Testis (tissue), 3 donors: ENCODE data around the gene FAM193A. TPM values are rescaled to one million over a fixed set of nuclear protein-coding genes. Genes with fewer than 3 reads are reported as not detected.
A peak's percentile ranks its signal among the peaks of the same experiment; 100 is the strongest.
"Not testable (repeated sequence)": the region's sequence is repeated elsewhere in the genome, so short reads cannot be mapped to it uniquely, and the experiment has no call there.

Experiments
- DNase-seq: peaks from one replicate; pipeline ENCODE4 v3.0.0-alpha.2; 2019
- H3K27ac ChIP-seq, 2 donors: fragments of 200-600 bp; sonication (generic); one replicate each; pipeline ENCODE4 v1.5.1; 2019
- H3K27me3 ChIP-seq: fragments of 200-600 bp; sonication (generic); one replicate; pipeline ENCODE4 v1.5.1; 2019
- H3K36me3 ChIP-seq: fragments of 200-600 bp; sonication (generic); one replicate; pipeline ENCODE4 v1.5.1; 2017; ENCODE audit warnings: low read depth; ENCODE audit errors: missing control alignments
- H3K4me1 ChIP-seq: fragments of 200-600 bp; sonication (generic); one replicate; pipeline ENCODE4 v1.5.1; 2019
- H3K4me3 ChIP-seq, 2 donors: fragments of 200-600 bp; sonication (generic); one replicate each; pipeline ENCODE4 v1.5.1; 2017 to 2019
- H3K9me3 ChIP-seq: fragments of 200-600 bp; sonication (generic); one replicate; pipeline ENCODE4 v1.5.1; 2017
- POLR2A ChIP-seq: fragments of 450-650 bp; IDR thresholded peaks from one replicate; pipeline ENCODE4 v1.6.1; 2017; ENCODE audit warnings: antibody characterized with exemption, mild to moderate bottlenecking, moderate library complexity
- WGBS, 2 donors: methylation state at CpG; one replicate each; pipeline ENCODE4 v1.1.5; 2018; 5-methylcytosine and 5-hydroxymethylcytosine counted together
- intact Hi-C: fragments of 100-400 bp; cut with DNase I; formaldehyde crosslinking; loops from one replicate; pipeline ENCODE4 v1.15.1; 2023; ENCODE audit warnings: low total_unique reads
- polyA plus RNA-seq: library from polyadenylated mRNA; stranded (reverse); fragments of 350-450 nt; fragmentation: Illumina TruSeq; extraction: RNeasy Lipid Tissue Mini Kit (QIAGEN cat#74804); gene quantifications from one replicate; pipeline ENCODE4 v1.2.3, GENCODE V29; 2014; ENCODE audit warnings: low read depth, low replicate concordance; ENCODE audit not compliant: insufficient read depth
- total RNA-seq, 2 donors: library from RNA; depleted of rRNA; stranded (reverse); fragments of >200 nt; gene quantifications; one replicate each; pipeline ENCODE4 v1.2.3, GENCODE V29; 2016
- TF ChIP-seq, protein P1 (sequence below), 3 experiments: fragments of 450-650 bp in 2 of 3; fragments of 200-600 bp in 1 of 3; sonication (generic) in 1 of 3; IDR thresholded peaks; one replicate each; pipeline ENCODE4 v1.5.1; 2016 to 2019; ENCODE audit warnings: antibody characterized with exemption in 3 of 3, mild to moderate bottlenecking in 2 of 3, moderate library complexity in 1 of 3

The FAM193A gene
- total and polyA plus RNA-seq, 3 donors from 2014 or later = 50.4 to 92.4 (median 78.7) TPM

DNA sequence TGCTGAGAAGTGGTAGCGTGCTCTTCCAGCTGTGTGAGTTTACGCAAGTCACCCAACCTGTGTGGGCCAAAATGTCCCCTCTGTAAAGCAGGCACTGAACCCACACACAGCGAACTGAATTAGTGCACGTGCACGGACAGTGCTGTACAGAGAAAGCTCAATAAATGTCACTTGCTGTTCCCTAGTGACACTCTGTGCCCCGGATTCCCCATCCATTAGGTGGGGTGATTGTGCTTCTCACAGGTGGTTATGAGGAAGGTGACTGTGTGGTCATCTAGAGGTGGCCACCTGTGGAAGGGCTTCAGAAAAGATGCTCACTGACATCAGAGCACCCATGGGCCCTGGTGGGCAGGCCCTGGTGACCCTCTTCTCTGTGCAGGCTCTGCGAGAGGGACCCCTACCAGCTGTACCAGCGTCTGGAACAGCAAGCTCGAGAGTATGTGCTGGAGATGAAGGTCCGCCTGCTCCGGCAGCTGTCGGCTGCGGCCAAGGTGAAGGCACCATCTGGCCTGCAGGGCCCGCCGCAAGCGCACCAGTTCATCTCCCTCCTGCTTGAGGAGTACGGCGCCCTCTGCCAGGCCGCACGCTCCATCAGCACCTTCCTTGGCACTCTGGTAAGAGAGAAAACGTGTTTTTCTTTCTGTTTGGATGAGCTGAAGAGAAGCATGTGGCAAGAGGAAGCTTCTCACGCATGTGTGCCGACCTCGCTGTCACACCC is 94.3 kb downstream of the FAM193A start:
- H3K36me3 ChIP-seq = no peaks in the 10 kb centered on the region
- no peak overlapping the region for H3K27ac ChIP-seq
- no peaks in the 10 kb centered on the region for H3K9me3 ChIP-seq
- WGBS, 2 donors = 89 to 90% methylated on average over 11 to 24 of the region's 24 CpGs
- H3K4me3 ChIP-seq = no peak overlapping the region
- intact Hi-C loops = no loop called here
- peaks cover 5% of the 10 kb centered on the region for H3K4me1 ChIP-seq
- DNase-seq = no peak
- H3K27me3 ChIP-seq = no peaks in the 10 kb centered on the region
- TF ChIP-seq POLR2A = no peak
- TF ChIP-seq, protein P1, sequence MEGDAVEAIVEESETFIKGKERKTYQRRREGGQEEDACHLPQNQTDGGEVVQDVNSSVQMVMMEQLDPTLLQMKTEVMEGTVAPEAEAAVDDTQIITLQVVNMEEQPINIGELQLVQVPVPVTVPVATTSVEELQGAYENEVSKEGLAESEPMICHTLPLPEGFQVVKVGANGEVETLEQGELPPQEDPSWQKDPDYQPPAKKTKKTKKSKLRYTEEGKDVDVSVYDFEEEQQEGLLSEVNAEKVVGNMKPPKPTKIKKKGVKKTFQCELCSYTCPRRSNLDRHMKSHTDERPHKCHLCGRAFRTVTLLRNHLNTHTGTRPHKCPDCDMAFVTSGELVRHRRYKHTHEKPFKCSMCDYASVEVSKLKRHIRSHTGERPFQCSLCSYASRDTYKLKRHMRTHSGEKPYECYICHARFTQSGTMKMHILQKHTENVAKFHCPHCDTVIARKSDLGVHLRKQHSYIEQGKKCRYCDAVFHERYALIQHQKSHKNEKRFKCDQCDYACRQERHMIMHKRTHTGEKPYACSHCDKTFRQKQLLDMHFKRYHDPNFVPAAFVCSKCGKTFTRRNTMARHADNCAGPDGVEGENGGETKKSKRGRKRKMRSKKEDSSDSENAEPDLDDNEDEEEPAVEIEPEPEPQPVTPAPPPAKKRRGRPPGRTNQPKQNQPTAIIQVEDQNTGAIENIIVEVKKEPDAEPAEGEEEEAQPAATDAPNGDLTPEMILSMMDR (IDR thresholded peaks at IDR 0.05) = no peak

DNA sequence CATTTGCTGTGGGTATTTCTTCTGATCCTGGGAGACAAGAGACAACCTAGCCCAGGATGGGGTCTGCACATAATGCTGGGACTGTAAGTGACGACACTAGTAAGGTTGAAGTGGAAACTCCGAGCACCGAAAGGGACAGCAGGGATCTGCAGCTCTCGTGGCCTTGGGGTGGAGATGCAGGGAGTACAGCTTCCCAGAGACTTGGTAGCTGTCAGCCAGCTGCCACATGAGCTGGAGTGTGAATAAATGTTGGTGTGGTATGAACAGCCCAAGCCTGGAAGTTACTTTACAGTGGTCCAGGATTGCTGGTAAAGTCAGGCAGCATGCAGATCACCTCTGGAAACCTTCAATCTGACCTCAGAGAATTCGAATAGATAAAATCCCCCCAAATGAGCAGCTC is 97.6 kb downstream of the FAM193A start:
- Histone ChIP-seq H3K9me3 (no peaks in the 10 kb centered on the region), H3K36me3 (no peaks in the 10 kb centered on the region), H3K27ac (no peak overlapping the region), H3K4me1 (peaks cover 5% of the 10 kb centered on the region), H3K27me3 (no peaks in the 10 kb centered on the region), H3K4me3 (no peak overlapping the region)
- intact Hi-C loops = no loop called here
- peak; percentile 55 for DNase-seq
- TF ChIP-seq POLR2A = no peak
- TF ChIP-seq, protein P1 (IDR thresholded peaks at IDR 0.05) = no peak
- 53 to 70% methylated on average over 5 of the region's 5 CpGs for WGBS, 2 donors

DNA sequence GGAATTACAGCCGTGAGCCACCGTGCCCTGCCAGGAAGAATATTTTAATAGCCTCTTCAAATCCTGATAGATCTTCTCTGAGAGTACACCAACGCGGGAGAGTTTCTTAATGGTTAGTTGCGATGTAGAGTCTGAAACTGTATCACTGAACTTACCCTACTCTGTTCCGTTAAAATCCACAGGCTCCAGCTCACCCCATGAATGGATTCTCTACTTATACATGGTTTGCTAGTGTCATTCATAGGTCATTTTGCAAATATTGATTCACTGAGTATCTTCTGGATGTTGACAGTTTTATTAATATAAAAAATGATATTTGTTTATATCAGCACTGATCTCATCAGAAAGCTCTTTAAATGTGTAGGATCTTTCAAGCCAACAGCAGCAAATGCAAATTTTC is 99.9 kb downstream of the FAM193A start:
- H3K27ac ChIP-seq = no peak overlapping the region
- H3K36me3 ChIP-seq = no peaks in the 10 kb centered on the region
- no peak for DNase-seq
- no peaks in the 10 kb centered on the region for H3K27me3 ChIP-seq
- WGBS, 2 donors = 91 to 96% methylated on average over 6 of the region's 6 CpGs
- H3K9me3 ChIP-seq = no peaks in the 10 kb centered on the region
- peaks cover 5% of the 10 kb centered on the region for H3K4me1 ChIP-seq
- intact Hi-C loops = no loop called here
- H3K4me3 ChIP-seq = no peak overlapping the region
- no peak for TF ChIP-seq POLR2A
- TF ChIP-seq, protein P1 (IDR thresholded peaks at IDR 0.05) = no peak

DNA sequence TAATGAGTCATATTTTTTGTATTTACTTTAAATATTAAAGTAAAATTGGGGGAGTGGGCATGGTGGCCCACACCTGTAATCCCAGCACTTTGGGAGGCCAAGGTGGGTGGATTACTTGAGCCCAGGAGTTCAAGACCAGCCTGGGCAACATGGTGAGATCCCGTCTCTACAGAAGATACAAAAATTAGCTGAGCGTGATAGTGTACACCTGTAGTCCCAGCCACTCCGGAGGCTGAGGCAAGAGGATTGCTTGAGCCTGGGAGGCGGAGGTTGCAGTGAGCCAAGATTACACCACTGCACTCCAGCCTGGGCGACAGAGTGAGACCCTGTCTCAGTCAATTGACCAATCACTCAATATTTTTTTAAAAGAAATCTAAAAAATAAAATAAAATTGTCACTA is 100.5 kb downstream of the FAM193A start:
- H3K27me3 ChIP-seq, H3K9me3 ChIP-seq, intact Hi-C loops, H3K27ac ChIP-seq, DNase-seq, H3K4me1 ChIP-seq, H3K4me3 ChIP-seq, H3K36me3 ChIP-seq: not testable (repeated sequence)
- WGBS, 2 donors = 93 to 99% methylated on average over 5 of the region's 5 CpGs

DNA sequence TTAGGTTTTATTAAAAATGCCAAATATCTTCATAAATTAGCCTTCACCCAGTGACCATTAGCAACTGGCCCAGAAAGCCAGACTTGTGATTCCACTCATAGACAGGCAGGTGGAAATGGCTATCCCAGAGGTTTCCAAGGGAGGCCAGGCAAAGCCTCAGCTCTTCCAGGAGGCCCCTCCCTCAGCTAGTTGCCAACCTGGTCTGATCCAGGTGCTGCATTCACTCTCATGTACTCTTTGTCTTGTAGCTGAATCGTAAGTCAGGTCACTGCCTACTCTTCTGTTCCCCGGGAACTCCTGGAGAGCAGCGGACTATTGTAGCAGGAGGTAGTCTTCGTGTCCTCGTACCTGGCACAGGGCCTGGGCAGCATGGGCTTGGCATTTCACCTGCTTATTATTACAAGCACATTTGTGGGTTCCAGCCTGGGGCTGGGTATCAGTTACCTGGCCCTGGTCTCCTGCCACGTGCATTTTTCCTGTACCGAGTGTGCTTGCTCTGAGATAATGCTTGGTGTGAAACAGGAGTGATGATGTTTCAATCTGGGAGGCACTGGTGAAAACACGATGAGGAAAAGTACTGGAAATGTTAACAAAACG is 101.6 kb downstream of the FAM193A start:
- intact Hi-C loops = no loop called here
- no peak for DNase-seq
- no peak overlapping the region for H3K27ac ChIP-seq
- H3K36me3 ChIP-seq = no peaks in the 10 kb centered on the region
- 84 to 85% methylated on average over 9 of the region's 9 CpGs for WGBS, 2 donors
- no peaks in the 10 kb centered on the region for H3K9me3 ChIP-seq
- no peaks in the 10 kb centered on the region for H3K27me3 ChIP-seq
- H3K4me1 ChIP-seq = peaks cover 5% of the 10 kb centered on the region
- no peak for TF ChIP-seq POLR2A
- TF ChIP-seq, protein P1 (IDR thresholded peaks at IDR 0.05) = no peak
- H3K4me3 ChIP-seq = no peak overlapping the region
